HCT116 (cell line): ENCODE measurements around the gene MAP3K2. TPM values are rescaled to one million over a fixed set of nuclear protein-coding genes. Genes with fewer than 3 reads are reported as not detected.

ENCODE experiments used
- ATAC-seq: fragments of 200-7000 bp; cut with Tn5 transposase; 2 replicates; pipeline ENCODE4 v1.9.1; 2020; ENCODE audit warnings: mild to moderate bottlenecking, moderate library complexity
- Bru-seq: library from RNA; stranded (reverse); fragments of 400-500 nt; gene quantifications from one replicate; lab custom pipeline; 2021; lab: Mats Ljungman, UMichigan
- BruChase-seq, 2 experiments: library from RNA; stranded (reverse); fragments of 400-500 nt; gene quantifications; one replicate each; lab custom pipeline; 2021; lab: Mats Ljungman, UMichigan
- BruUV-seq: library from RNA; stranded (reverse); fragments of 400-500 nt; replicated peaks from 2 replicates; lab custom pipeline; 2021; lab: Mats Ljungman, UMichigan
- CTCF ChIA-PET: fragments of 300-600 bp; sonication (Branson Sonifier 250); formaldehyde crosslinking; loops from one replicate; lab custom pipeline; 2021; ENCODE audit warnings: antibody characterized with exemption; lab: Charles Lee
- POLR2A ChIA-PET: fragments of 300-600, 350-600 bp; sonication (Branson Sonifier 250); formaldehyde crosslinking; loops from one replicate; lab custom pipeline; 2021; ENCODE audit warnings: antibody characterized with exemption; lab: Charles Lee
- RAD21 ChIA-PET, 2 experiments: fragments of 300-600 bp; sonication (Branson Sonifier 250); formaldehyde crosslinking; loops; one replicate each; lab custom pipeline; 2023; ENCODE audit warnings: low total read pairs in 2 of 2; ENCODE audit not compliant: uncharacterized antibody in 2 of 2, unreplicated experiment in 2 of 2, low non-redundant PET in 1 of 2; lab: Charles Lee
- DNase-seq: peaks from one replicate; pipeline ENCODE4 v3.0.0-alpha.2; 2010; ENCODE audit warnings: low read depth, low spot score
- H2AFZ ChIP-seq: fragments of 200-600 bp; shearing (Covaris generic), sonication (generic); 2 replicates; pipeline ENCODE4 v1.6.1; 2017; ENCODE audit warnings: low read depth, mixed run types, mixed read lengths, antibody characterized with exemption, low read length; ENCODE audit not compliant: poor library complexity, severe bottlenecking
- H3K27ac ChIP-seq: 2 replicates; pipeline ENCODE4 v1.5.1; 2012; ENCODE audit warnings: low read depth, low read length
- H3K27me3 ChIP-seq: fragments of 200-600 bp; sonication (generic); 2 replicates; pipeline ENCODE4 v1.6.1; 2016; ENCODE audit warnings: mixed run types, low read length, mixed read lengths; ENCODE audit not compliant: insufficient read depth
- H3K36me3 ChIP-seq, 2 experiments: fragments of 200-500 bp in 1 of 2; fragments of 200-600 bp in 1 of 2; sonication (Bioruptor generic) in 1 of 2; sonication (generic) in 1 of 2; 2 replicates each; pipeline versions ENCODE4 v1.5.1 to v1.6.1; 2014 to 2016; ENCODE audit warnings: low read length in 2 of 2, inconsistent platforms in 1 of 2, mixed read lengths in 1 of 2, mixed run types in 1 of 2; ENCODE audit not compliant: insufficient read depth in 2 of 2, control insufficient read depth in 1 of 2
- H3K4me1 ChIP-seq, 2 experiments: fragments of 200-600 bp in 1 of 2; sonication (generic) in 1 of 2; 2 replicates each; pipeline versions ENCODE4 v1.5.1 to v1.6.1; 2012 to 2017; ENCODE audit warnings: low read length in 2 of 2, inconsistent platforms in 1 of 2, mild to moderate bottlenecking in 1 of 2, mixed read lengths in 1 of 2, mixed run types in 1 of 2, moderate library complexity in 1 of 2; ENCODE audit not compliant: insufficient read depth in 2 of 2, control insufficient read depth in 1 of 2
- H3K4me2 ChIP-seq: fragments of 200-600 bp; sonication (generic); 2 replicates; pipeline ENCODE4 v1.6.1; 2017; ENCODE audit warnings: mixed run types, low read length, mixed read lengths
- H3K4me3 ChIP-seq, 2 experiments: fragments of 200-600 bp in 1 of 2; sonication (generic) in 1 of 2; replicated peaks in 1 of 2; 2 replicates each; pipeline ENCODE4 v1.5.1; 2011 to 2016; ENCODE audit warnings: low read length in 2 of 2, control low read depth in 1 of 2, low read depth in 1 of 2, mild to moderate bottlenecking in 1 of 2, mixed read lengths in 1 of 2, mixed run types in 1 of 2
- H3K79me2 ChIP-seq: fragments of 200-600 bp; sonication (generic); 2 replicates; pipeline ENCODE4 v1.6.1; 2017; ENCODE audit warnings: mild to moderate bottlenecking, mixed run types, low read length, moderate library complexity, mixed read lengths; ENCODE audit not compliant: insufficient read depth
- H3K9ac ChIP-seq: fragments of 200-600 bp; sonication (generic); 2 replicates; pipeline ENCODE4 v1.6.1; 2016; ENCODE audit warnings: low read length, mixed read lengths
- H3K9me2 ChIP-seq: fragments of 200-600 bp; sonication (generic), shearing (Covaris generic); 2 replicates; pipeline ENCODE4 v1.6.1; 2017; ENCODE audit warnings: mixed run types, mild to moderate bottlenecking, moderate library complexity; ENCODE audit not compliant: insufficient read depth
- H3K9me3 ChIP-seq, 2 experiments: fragments of 200-500 bp in 1 of 2; fragments of 200-600 bp in 1 of 2; sonication (Bioruptor generic) in 1 of 2; sonication (generic) in 1 of 2; 2 replicates each; pipeline ENCODE4 v1.6.1; 2014 to 2017; ENCODE audit warnings: low read length in 2 of 2, mixed read lengths in 2 of 2, inconsistent platforms in 1 of 2, low read depth in 1 of 2, mild to moderate bottlenecking in 1 of 2, mixed run types in 1 of 2, moderate library complexity in 1 of 2; ENCODE audit not compliant: control insufficient read depth in 1 of 2, insufficient read depth in 1 of 2
- H4K20me1 ChIP-seq: fragments of 200-600 bp; sonication (generic), shearing (Covaris generic); 2 replicates; pipeline ENCODE4 v1.6.1; 2017; ENCODE audit warnings: mixed run types, mild to moderate bottlenecking, moderate library complexity; ENCODE audit not compliant: insufficient read depth
- CTCF ChIP-seq, 3 experiments: fragments of 200-600 bp in 1 of 3; sonication (generic) in 1 of 3; IDR thresholded peaks in 2 of 3; conservative IDR thresholded peaks in 1 of 3; 2 replicates each; pipeline ENCODE4 v1.5.1; 2012 to 2017; ENCODE audit warnings: low read depth in 2 of 3, low read length in 2 of 3, antibody characterized with exemption in 1 of 3, borderline replicate concordance in 1 of 3, control low read depth in 1 of 3, mild to moderate bottlenecking in 1 of 3, mixed read lengths in 1 of 3, mixed run types in 1 of 3, moderate library complexity in 1 of 3; ENCODE audit not compliant: insufficient read depth in 1 of 3
- EGR1 ChIP-seq: IDR thresholded peaks from 2 replicates; pipeline ENCODE4 v1.6.1; 2012; ENCODE audit warnings: low read depth
- ELF1 ChIP-seq: IDR thresholded peaks from 2 replicates; pipeline ENCODE4 v1.6.1; 2012; ENCODE audit warnings: low read depth, borderline replicate concordance
- JUND ChIP-seq: IDR thresholded peaks from 2 replicates; pipeline ENCODE4 v1.6.1; 2012
- POLR2A ChIP-seq: IDR thresholded peaks from 2 replicates; pipeline ENCODE4 v1.7.0; 2011; ENCODE audit warnings: borderline replicate concordance; ENCODE audit not compliant: insufficient read depth, insufficient read length; ENCODE audit errors: extremely low read depth
- RAD21 ChIP-seq: IDR thresholded peaks from 2 replicates; pipeline ENCODE4 v1.6.1; 2012; ENCODE audit warnings: low read depth, mild to moderate bottlenecking
- SIN3A ChIP-seq: IDR thresholded peaks from 2 replicates; pipeline ENCODE4 v1.6.1; 2012; ENCODE audit warnings: low read depth
- SP1 ChIP-seq: IDR thresholded peaks from 2 replicates; pipeline ENCODE4 v1.6.1; 2012; ENCODE audit warnings: low read depth
- SRF ChIP-seq: IDR thresholded peaks from 2 replicates; pipeline ENCODE4 v1.6.1; 2012; ENCODE audit warnings: low read depth
- TCF7L2 ChIP-seq: IDR thresholded peaks from 2 replicates; pipeline ENCODE4 v1.7.0; 2011; ENCODE audit warnings: borderline replicate concordance, inconsistent platforms; ENCODE audit not compliant: insufficient read depth, insufficient read length; ENCODE audit errors: extremely low read depth
- YY1 ChIP-seq: IDR thresholded peaks from 2 replicates; pipeline ENCODE4 v1.6.1; 2011; ENCODE audit warnings: low read length, low read depth, moderate library complexity, mild to moderate bottlenecking; ENCODE audit not compliant: insufficient replicate concordance; ENCODE audit errors: extremely low read depth
- intact Hi-C: fragments of 100-400 bp; cut with micrococcal nuclease; formaldehyde crosslinking; loops from 2 replicates; pipeline ENCODE4 v1.10.0; 2022
- long read RNA-seq: library from polyadenylated mRNA; unstranded; transcript quantifications from one replicate; pipeline ENCODE4 v2.0.0, GENCODE V29; 2021; ENCODE audit not compliant: unreplicated experiment
- polyA plus RNA-seq: library from polyadenylated mRNA; unstranded; fragments of >200 nt; gene quantifications from 2 replicates; pipeline ENCODE4 v1.2.1, GENCODE V29; 2012; ENCODE audit warnings: missing spikeins
- total RNA-seq: library from RNA; stranded (reverse); gene quantifications from one replicate; pipeline ENCODE4 v1.2.1, GENCODE V29; 2021; ENCODE audit not compliant: unreplicated experiment
- TF ChIP-seq, protein P1 (sequence below): IDR thresholded peaks from 2 replicates; pipeline ENCODE4 v1.6.1; 2011; ENCODE audit warnings: mild to moderate bottlenecking, low read length, moderate library complexity; ENCODE audit not compliant: insufficient replicate concordance; ENCODE audit errors: extremely low read depth
- TF ChIP-seq, protein P2 (sequence below): IDR thresholded peaks from 2 replicates; pipeline ENCODE4 v1.6.1; 2012

Gene MAP3K2, protein sequence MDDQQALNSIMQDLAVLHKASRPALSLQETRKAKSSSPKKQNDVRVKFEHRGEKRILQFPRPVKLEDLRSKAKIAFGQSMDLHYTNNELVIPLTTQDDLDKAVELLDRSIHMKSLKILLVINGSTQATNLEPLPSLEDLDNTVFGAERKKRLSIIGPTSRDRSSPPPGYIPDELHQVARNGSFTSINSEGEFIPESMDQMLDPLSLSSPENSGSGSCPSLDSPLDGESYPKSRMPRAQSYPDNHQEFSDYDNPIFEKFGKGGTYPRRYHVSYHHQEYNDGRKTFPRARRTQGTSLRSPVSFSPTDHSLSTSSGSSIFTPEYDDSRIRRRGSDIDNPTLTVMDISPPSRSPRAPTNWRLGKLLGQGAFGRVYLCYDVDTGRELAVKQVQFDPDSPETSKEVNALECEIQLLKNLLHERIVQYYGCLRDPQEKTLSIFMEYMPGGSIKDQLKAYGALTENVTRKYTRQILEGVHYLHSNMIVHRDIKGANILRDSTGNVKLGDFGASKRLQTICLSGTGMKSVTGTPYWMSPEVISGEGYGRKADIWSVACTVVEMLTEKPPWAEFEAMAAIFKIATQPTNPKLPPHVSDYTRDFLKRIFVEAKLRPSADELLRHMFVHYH
- total RNA-seq (44.5 TPM), Bru-seq, nascent RNA (percentile 80 among the genes with signal in this experiment), BruChase-seq, experiment 1, labeled RNA remaining after a 6-hour chase (percentile 93 among the genes with signal in this experiment), BruChase-seq, experiment 2, labeled RNA remaining after a 2-hour chase (percentile 87 among the genes with signal in this experiment)
- 8.2 and 9.3 TPM in 2 replicates for polyA plus RNA-seq
- long read RNA-seq, partial matches to known transcripts: 7 of 79 reads
- long read RNA-seq, other reads (novel, unspliced or antisense): 72 of 79 reads

- peak; percentile 72 for DNase-seq
- intact Hi-C loops: loop anchor here (5.0 kb wide), 1 partner anchor 326 kb away; no protein-coding TSS in a partner anchor
- ChIA-PET RAD21 (no interaction called here), POLR2A (no interaction called here), CTCF (interaction anchor here (0.9 kb wide), 1 partner anchor 27 kb away, joined by 3 read pairs; no protein-coding TSS in a partner anchor)
- BruUV-seq: no TSS peak
- Histone ChIP-seq H3K4me3 (peak within 1 kb of the TSS; percentile 55 to 64), H2AFZ (no peak within 1 kb of the TSS), H3K36me3 (no peaks in the 10 kb centered on the region), H3K27ac (peak within 1 kb of the TSS; percentile 97), H3K4me1 (peaks cover 14 to 22% of the 10 kb centered on the region in 2 experiments), H3K9me2 (no peaks in the 10 kb centered on the region), H3K9ac (peak within 1 kb of the TSS; percentile 91), H3K9me3 (no peaks in the 10 kb centered on the region), H3K79me2 (peaks cover 39% of the 10 kb centered on the region), H3K4me2 (peak within 1 kb of the TSS; percentile 97), H3K27me3 (no peaks in the 10 kb centered on the region), H4K20me1 (no peaks in the 10 kb centered on the region)
- ATAC-seq: peak; percentile 87
- TF ChIP-seq POLR2A: peak; percentile 49
- no peak for TF ChIP-seq SRF
- TF ChIP-seq SIN3A: peak; percentile 51; the same call in 1 of the 2 replicates
- TF ChIP-seq YY1: peak; percentile 18
- TF ChIP-seq RAD21: no peak
- TF ChIP-seq, protein P1, sequence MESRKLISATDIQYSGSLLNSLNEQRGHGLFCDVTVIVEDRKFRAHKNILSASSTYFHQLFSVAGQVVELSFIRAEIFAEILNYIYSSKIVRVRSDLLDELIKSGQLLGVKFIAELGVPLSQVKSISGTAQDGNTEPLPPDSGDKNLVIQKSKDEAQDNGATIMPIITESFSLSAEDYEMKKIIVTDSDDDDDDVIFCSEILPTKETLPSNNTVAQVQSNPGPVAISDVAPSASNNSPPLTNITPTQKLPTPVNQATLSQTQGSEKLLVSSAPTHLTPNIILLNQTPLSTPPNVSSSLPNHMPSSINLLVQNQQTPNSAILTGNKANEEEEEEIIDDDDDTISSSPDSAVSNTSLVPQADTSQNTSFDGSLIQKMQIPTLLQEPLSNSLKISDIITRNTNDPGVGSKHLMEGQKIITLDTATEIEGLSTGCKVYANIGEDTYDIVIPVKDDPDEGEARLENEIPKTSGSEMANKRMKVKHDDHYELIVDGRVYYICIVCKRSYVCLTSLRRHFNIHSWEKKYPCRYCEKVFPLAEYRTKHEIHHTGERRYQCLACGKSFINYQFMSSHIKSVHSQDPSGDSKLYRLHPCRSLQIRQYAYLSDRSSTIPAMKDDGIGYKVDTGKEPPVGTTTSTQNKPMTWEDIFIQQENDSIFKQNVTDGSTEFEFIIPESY: no peak
- no peak for TF ChIP-seq CTCF (IDR thresholded peaks at IDR 0.05 in 2 of 3, conservative IDR thresholded peaks at IDR 0.05 in 1 of 3; ENCODE audit: borderline replicate concordance in 1 of 3, insufficient read depth in 1 of 3, low read depth in 2 of 3, low read length in 2 of 3)
- no peak for TF ChIP-seq JUND
- TF ChIP-seq TCF7L2: no peak
- TF ChIP-seq SP1: 0 out of 2 replicates have a peak, but pooled peaks have one; percentile 33
- no peak for TF ChIP-seq ELF1
- TF ChIP-seq, protein P2, sequence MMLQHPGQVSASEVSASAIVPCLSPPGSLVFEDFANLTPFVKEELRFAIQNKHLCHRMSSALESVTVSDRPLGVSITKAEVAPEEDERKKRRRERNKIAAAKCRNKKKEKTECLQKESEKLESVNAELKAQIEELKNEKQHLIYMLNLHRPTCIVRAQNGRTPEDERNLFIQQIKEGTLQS: no peak
- TF ChIP-seq EGR1: peak; percentile 87
Measured at GRCh38 chr2:127387655-127388422, at the start of gene MAP3K2. TSS of gene MAP3K2 (minus strand) at chr2:127387975. CDS start at chr2:127343129, 44,846 bp downstream.
